Astrocyte (in vitro differentiated cells and primary cell): Measurements from ENCODE around the gene CENPX.

Experiments
- EZH2 ChIP-seq: IDR thresholded peaks from 2 replicates; pipeline ENCODE4 v1.6.1; 2012; ENCODE audit warnings: mild to moderate bottlenecking, low read length, inconsistent platforms; ENCODE audit not compliant: insufficient read depth
- TF ChIP-seq, protein P1 (sequence below): IDR thresholded peaks from 2 replicates; pipeline ENCODE4 v1.5.1; 2011; ENCODE audit warnings: low read depth, mild to moderate bottlenecking, inconsistent platforms, low read length, moderate library complexity; ENCODE audit not compliant: insufficient read depth

GRCh38 chr17:82065193-82065637 lies 42.5 kb upstream of the CENPX start:
- TF ChIP-seq, protein P1, sequence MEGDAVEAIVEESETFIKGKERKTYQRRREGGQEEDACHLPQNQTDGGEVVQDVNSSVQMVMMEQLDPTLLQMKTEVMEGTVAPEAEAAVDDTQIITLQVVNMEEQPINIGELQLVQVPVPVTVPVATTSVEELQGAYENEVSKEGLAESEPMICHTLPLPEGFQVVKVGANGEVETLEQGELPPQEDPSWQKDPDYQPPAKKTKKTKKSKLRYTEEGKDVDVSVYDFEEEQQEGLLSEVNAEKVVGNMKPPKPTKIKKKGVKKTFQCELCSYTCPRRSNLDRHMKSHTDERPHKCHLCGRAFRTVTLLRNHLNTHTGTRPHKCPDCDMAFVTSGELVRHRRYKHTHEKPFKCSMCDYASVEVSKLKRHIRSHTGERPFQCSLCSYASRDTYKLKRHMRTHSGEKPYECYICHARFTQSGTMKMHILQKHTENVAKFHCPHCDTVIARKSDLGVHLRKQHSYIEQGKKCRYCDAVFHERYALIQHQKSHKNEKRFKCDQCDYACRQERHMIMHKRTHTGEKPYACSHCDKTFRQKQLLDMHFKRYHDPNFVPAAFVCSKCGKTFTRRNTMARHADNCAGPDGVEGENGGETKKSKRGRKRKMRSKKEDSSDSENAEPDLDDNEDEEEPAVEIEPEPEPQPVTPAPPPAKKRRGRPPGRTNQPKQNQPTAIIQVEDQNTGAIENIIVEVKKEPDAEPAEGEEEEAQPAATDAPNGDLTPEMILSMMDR: no peak
- TF ChIP-seq EZH2: no peak
